GM18951 (cell line): Measurements from ENCODE around the gene ETV2.

Source experiments
- POLR2A ChIP-seq: IDR thresholded peaks from 4 replicates; pipeline ENCODE4 v1.6.1; 2011; ENCODE audit warnings: mild to moderate bottlenecking; ENCODE audit not compliant: insufficient read length, insufficient read depth; ENCODE audit errors: extremely low read depth
- in situ Hi-C: fragments of 300-500 bp; cut with MboI; formaldehyde crosslinking; loops from one replicate; pipeline ENCODE4 v1.12.0; 2022; ENCODE audit warnings: low sequenced_read_pairs, mixed read lengths, inconsistent platforms; ENCODE audit not compliant: unreplicated experiment

The ETV2 gene

DNA sequence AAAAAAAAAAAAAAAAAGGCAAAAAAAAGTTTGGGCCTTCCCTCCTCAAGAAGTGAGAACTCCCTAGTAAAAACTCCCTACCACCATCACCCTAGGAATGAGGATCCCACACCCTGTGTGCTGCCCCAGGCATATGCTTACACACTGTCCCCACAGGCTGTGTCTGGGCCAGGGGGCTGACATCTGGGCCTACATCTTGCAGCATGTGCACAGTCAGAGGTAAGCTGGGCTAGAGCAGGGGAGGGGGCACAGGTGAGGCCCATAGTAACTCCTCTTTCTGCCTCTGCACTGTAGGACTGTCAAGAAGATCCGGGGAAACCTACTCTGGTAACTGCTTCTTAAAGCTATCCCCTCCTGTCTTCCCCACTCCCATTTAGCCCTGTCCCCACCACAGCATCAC lies 28.0 kb upstream of the ETV2 start:
- in situ Hi-C loops = no loop called here
- no peak for TF ChIP-seq POLR2A

DNA sequence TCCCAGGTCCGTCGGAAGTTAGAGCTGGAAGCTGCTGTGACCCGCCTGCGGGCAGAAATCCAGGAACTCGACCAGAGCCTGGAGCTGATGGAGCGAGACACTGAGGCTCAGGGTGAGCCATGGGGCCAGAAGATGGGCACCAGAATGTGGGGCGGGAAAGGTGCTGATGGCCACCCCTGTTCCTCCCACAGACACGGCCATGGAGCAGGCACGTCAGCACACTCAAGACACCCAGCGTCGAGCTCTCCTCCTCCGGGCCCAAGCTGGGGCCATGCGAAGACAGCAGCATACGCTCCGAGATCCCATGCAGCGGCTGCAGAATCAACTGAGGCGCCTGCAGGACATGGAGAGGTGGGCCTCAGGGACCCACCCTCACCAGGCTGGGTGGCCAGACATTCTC lies 26.5 kb upstream of the ETV2 start:
- no peak for TF ChIP-seq POLR2A
- in situ Hi-C loops = no loop called here

DNA sequence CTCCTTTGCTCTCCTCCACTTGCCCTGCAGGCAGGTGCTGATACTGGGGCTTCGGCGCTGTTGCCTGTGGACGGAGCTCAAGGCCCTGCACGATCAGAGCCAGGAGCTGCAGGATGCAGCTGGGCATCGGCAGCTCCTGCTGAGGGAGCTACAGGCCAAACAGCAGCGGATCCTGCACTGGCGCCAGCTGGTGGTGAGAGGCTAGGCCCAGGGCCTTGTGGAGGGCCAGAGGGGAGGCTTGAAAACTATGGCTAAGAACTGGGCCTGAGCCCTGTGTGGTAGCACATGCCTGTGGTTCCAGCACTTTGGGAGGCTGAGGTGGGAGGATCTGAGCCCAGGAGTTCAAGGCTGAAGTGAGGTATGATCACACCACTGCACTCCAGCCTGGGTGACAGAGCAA lies 22.7 kb upstream of the ETV2 start:
- no peak for TF ChIP-seq POLR2A
- in situ Hi-C loops = no loop called here

DNA sequence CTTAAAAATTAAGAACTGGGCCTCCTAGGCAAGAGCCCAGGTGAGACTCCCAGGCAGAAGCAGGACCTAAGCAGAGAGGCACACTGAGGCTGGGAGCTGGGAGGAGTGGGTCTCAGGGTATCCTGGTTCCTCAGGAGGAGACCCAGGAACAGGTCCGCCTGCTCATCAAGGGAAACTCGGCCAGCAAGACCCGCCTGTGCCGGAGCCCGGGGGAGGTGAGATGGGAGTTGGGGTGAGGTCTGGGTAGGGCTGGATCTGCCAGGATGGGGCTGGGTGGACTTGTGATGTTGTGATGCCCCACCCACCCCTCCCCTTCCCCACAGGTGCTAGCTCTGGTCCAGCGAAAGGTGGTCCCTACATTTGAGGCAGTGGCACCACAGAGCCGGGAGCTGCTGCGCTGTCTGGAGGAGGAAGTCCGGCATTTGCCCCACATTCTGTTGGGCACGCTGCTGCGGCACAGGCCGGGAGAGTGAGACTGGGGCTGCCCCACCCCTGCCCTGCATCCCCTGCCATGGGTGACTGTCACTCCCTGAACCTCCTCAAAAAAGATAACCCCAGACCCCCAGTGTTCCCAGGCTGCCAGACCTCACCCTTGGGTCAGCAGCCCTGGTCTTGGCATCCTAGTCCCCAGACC lies 22.1 kb upstream of the ETV2 start:
- no peak for TF ChIP-seq POLR2A
- in situ Hi-C loops = no loop called here

DNA sequence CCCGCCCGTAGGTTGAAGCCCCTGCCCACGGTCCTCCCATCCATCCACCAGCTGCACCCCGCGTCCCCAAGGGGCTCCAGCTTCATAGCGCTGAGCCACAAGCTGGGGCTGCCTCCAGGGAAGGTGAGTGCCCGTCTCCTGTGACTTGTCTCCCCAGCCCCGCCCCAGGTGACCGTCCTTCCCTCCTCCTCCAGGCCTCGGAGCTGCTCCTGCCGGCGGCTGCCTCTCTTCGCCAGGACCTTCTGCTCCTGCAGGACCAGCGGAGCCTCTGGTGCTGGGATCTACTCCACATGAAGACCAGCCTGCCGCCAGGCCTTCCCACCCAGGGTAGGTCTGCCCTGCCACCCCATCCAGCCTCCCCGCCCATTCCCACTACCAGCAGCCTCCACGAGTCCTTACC lies 21.5 kb upstream of the ETV2 start:
- no peak for TF ChIP-seq POLR2A
- in situ Hi-C loops = no loop called here

DNA sequence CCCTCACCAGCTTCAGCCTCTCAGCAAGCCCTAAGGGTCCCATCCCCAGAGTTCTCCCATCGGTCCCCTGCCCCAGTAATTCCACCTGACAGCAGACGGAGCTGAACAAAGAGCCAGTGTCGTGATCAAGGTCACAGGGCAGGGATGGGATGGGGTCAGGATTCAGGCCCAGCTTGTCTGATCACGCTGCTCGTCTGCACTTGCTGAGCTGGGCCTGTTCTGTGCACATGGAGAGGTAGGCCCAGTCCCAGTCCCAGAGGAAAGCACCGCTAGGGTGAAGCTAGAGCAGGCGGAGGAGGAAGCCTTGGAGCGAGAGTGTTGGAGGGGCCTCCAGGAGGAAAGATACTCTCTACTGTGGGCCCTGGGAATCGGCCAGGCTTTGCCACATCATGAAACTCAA lies 19.8 kb upstream of the ETV2 start:
- in situ Hi-C loops = no loop called here
- no peak for TF ChIP-seq POLR2A

DNA sequence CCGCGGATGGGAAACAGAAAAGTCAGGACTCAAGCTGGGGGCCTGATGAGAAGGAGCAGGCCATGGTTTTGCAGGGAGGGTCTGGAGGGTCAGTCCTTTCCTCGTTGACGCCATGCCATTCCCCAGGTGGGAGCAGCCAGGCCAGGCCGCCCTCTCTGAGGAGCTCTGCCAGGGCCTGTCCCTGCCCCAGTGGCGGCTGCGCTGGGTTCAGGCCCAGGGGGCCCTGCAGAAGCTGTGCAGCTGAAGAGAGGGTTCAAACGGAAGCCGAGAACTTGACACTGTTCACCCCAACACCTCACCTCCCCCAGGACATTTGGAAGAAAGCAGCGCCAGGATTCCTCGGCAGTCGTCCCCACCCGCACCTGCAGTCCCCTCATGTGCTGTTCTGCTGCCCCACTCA lies 18.8 kb upstream of the ETV2 start:
- TF ChIP-seq POLR2A = no peak
- in situ Hi-C loops = no loop called here

DNA sequence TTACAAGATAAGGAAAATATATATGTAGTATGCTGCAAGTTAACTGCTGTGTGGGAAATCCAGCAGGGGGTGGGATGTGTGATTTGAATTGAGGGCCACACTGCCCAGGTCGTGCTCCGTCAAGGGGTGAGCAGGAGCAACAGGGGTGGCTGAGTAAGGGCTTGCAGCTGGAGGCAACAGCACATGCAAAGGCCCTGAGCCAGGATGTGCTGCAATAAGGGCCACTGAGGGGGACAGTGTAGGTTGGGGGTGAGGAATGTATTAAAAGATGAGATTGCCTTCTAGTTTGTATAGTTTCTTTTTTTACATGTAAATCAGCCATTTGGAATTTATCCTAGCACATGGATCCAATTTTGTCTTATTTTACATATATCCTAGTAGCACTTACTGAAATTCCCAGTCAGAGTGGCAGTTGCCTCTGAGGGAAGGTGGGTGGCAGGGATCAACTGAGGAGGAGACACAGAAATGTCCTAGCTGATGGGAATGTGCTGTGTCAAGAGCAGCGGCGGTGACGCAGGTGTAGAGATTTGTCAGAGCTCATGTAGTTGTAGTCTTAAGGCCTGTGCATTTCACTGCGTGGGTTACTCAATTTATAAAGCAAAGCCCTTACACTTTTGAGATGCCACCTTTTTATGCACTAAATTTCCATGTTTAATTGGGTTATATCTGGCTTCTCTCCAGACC lies 18.1 kb upstream of the ETV2 start:
- in situ Hi-C loops = no loop called here
- TF ChIP-seq POLR2A = no peak

DNA sequence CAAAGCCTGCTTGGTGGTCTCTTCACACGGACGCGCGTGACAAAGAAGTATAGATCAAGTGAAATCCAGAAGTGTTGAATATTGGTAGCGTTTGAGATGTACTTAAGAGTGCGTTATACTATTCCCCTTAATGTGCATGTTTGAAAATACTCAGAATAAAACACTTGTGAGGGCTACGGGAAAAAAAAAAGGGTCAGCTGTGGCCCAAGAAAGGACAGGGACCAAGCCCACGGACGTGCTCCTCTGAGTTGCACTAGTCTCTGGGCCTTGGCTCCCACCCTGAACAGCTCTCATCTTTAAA lies 13.3 kb upstream of the ETV2 start:
- in situ Hi-C loops = no loop called here
- TF ChIP-seq POLR2A = no peak

DNA sequence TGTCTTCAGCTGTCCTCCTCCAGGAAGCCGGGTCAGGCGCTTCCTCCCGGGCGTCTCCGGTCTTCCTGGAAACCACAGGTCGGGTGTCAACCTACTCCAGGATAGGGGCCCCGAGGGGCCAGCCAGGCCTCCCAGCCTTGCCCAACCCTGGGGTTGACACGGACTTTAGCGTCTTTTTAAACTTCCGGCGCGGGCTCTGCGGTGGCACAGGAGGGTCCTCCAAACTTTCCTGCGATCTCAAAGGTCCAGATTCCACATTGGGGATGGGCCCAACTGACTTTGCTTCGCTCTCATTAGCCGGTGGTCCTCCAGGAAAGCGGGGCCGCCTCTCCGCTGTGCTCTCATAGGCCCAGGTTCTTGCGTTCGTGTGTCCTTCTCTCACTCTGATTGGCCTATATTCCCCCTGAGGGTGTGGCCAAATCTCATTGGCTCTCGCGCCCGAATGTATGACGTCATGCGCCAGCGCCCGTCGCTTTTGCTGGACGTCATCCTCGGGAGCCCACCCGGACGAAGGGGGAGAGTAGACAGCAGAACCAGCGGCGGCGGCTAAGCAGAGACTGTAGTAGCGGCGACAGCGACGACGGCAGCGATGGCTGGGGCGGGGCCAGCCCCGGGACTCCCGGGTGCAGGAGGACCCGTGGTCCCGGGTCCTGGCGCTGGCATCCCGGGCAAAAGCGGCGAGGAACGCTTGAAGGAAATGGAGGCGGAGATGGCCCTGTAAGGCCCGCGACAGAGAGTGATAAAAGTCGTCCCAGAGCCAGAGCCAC lies 12.8 kb upstream of the ETV2 start, which contains the start of gene RBM42:
TSS of gene RBM42 (plus strand) at position 472 of the 767 bp plus-strand sequence. CDS start at position 590, 118 bp downstream.
- peak; percentile 70 for TF ChIP-seq POLR2A
- in situ Hi-C loops = no loop called here

DNA sequence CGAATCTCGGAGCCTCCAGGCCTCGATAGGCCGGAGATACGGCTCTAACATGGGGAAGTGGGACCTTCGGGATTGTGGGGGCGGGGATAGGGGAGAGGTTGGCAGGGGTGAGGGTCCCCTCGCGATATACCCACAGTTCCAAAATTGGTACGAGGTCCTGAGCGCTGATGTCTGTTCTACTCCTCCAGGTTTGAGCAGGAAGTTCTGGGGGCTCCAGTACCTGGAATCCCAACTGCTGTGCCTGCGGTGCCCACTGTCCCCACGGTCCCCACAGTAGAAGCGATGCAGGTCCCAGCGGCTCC lies 12.3 kb upstream of the ETV2 start:
- TF ChIP-seq POLR2A = no peak
- in situ Hi-C loops = no loop called here

DNA sequence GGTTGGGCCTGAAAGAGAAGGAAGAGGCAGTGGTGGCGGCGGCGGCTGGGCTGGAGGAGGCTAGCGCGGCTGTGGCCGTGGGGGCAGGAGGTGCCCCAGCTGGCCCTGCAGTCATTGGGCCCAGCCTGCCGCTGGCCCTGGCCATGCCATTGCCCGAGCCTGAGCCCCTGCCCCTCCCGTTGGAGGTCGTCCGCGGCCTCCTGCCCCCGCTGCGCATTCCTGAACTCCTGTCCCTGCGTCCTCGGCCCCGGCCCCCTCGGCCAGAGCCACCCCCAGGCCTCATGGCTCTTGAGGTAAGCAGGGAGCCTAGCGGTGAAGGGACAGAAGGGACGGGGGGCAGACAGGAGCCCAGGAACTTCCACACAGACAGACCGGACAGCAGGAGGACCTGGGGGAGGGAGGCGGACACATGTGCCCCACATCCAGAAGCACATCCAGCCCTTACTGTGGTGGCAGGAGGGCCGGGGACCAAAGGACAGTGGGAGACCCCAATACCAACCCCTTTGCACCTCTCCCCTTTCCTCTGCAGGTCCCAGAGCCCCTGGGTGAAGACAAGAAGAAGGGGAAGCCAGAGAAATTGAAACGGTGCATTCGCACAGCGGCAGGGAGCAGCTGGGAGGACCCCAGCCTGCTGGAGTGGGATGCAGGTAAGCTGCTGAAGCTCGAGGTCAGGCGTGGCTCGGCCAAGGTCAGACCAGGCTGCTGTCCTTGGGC lies 7.7 kb upstream of the ETV2 start:
- no peak for TF ChIP-seq POLR2A
- in situ Hi-C loops = no loop called here

DNA sequence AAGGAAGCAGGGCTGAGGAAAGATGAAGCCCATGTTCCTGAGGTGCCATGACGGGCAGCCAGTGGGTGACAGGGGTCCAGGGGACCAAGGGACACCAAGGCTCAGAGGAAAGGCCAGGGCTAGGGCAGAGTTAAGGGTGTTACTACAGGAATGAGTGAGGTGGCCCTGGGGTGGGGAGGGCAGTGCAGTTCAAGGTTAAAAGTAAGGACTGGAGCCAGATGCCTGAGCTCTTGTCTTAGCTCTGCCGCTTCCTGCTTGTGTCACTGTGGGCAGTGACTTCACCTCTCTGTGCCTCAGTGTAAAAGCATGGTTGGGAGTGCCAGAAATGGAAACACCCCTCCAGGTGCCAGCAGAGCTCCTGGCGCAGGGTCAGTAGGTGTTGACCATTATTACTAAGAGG lies 4.9 kb upstream of the ETV2 start:
- TF ChIP-seq POLR2A = no peak
- in situ Hi-C loops = no loop called here
